GM18951 (cell line): ENCODE data around the gene PPP1R9B.

Experiments
- POLR2A ChIP-seq: IDR thresholded peaks from 4 replicates; pipeline ENCODE4 v1.6.1; 2011; ENCODE audit warnings: mild to moderate bottlenecking; ENCODE audit not compliant: insufficient read length, insufficient read depth; ENCODE audit errors: extremely low read depth
- in situ Hi-C: fragments of 300-500 bp; cut with MboI; formaldehyde crosslinking; loops from one replicate; pipeline ENCODE4 v1.12.0; 2022; ENCODE audit warnings: low sequenced_read_pairs, mixed read lengths, inconsistent platforms; ENCODE audit not compliant: unreplicated experiment

PPP1R9B gene

GRCh38 chr17:50174444-50174843 lies 24.0 kb upstream of the PPP1R9B start:
- TF ChIP-seq POLR2A = no peak
- in situ Hi-C loops = no loop called here

GRCh38 chr17:50173335-50173941 lies 23.0 kb upstream of the PPP1R9B start:
- no peak for TF ChIP-seq POLR2A
- in situ Hi-C loops = no loop called here

GRCh38 chr17:50172936-50173334 lies 22.5 kb upstream of the PPP1R9B start:
- TF ChIP-seq POLR2A = no peak
- in situ Hi-C loops = no loop called here

GRCh38 chr17:50172130-50172529 lies 21.7 kb upstream of the PPP1R9B start:
- in situ Hi-C loops = no loop called here
- no peak for TF ChIP-seq POLR2A

- in situ Hi-C loops = no loop called here
- TF ChIP-seq POLR2A = no peak
Measured at GRCh38 chr17:50171371-50172071, 21.0 kb upstream of the PPP1R9B start.

GRCh38 chr17:50170662-50171370 lies 20.3 kb upstream of the PPP1R9B start:
- in situ Hi-C loops = no loop called here
- TF ChIP-seq POLR2A = no peak

- in situ Hi-C loops = no loop called here
Measured at GRCh38 chr17:50169881-50170459, 19.5 kb upstream of the PPP1R9B start.

GRCh38 chr17:50169121-50169764 lies 18.8 kb upstream of the PPP1R9B start:
- in situ Hi-C loops = no loop called here
- no peak for TF ChIP-seq POLR2A

More at GRCh38 chr17:50169881-50170459, 19.5 kb upstream of the PPP1R9B start:
- TF ChIP-seq POLR2A = no peak

GRCh38 chr17:50168319-50168718 lies 17.8 kb upstream of the PPP1R9B start:
- no peak for TF ChIP-seq POLR2A
- in situ Hi-C loops = no loop called here

GRCh38 chr17:50167371-50167770 lies 16.9 kb upstream of the PPP1R9B start:
- in situ Hi-C loops = no loop called here
- no peak for TF ChIP-seq POLR2A

- no peak for TF ChIP-seq POLR2A
- in situ Hi-C loops = no loop called here
Measured at GRCh38 chr17:50166518-50167181, 16.2 kb upstream of the PPP1R9B start.

- no peak for TF ChIP-seq POLR2A
- in situ Hi-C loops = no loop called here
Measured at GRCh38 chr17:50165867-50166517, 15.5 kb upstream of the PPP1R9B start, which contains the start of gene SGCA. Gene SGCA, plus strand, starts transcription at chr17:50166005. Its CDS starts 36 bp downstream, at chr17:50166041.
